K562 (cell line): ENCODE results near the gene TBCC. TPM values are rescaled to one million over a fixed set of nuclear protein-coding genes. Genes with fewer than 3 reads are reported as not detected.

ENCODE experiments used
- ATAC-seq: fragments of 200-7000 bp; cut with Tn5 transposase; 3 replicates; pipeline ENCODE4 v1.9.1; 2020; ENCODE audit warnings: moderate library complexity
- BruUV-seq: library from RNA; stranded (reverse); fragments of 400-500 nt; replicated peaks from 2 replicates; lab custom pipeline; 2021; lab: Mats Ljungman, UMichigan
- CTCF ChIA-PET: fragments of 300-600 bp; formaldehyde crosslinking; extraction: SDS; loops from one replicate; lab custom pipeline; 2021; ENCODE audit warnings: low intra/inter-chr PET ratio; lab: Yijun Ruan, JAX
- POLR2A ChIA-PET: fragments of 300-600, 350-650 bp; sonication (Branson Sonifier 250); formaldehyde crosslinking; extraction: SDS; loops from one replicate; lab custom pipeline; 2021; ENCODE audit warnings: antibody characterized with exemption, inconsistent platforms; lab: Yijun Ruan, JAX
- DNase-seq, 4 experiments: peaks; one replicate each; pipeline versions ENCODE4 v3.0.0 to v3.0.0-alpha.2; 2011 to 2018; ENCODE audit warnings: low spot score in 3 of 4, mixed read lengths in 3 of 4; ENCODE audit errors: extremely low read depth in 1 of 4
- FAIRE-seq: peaks from 2 replicates; lab custom pipeline; 2011; peaks lifted over from hg19 to GRCh38; lab: Jason Lieb, UNC
- H2AFZ ChIP-seq: 2 replicates; pipeline ENCODE4 v1.6.0; 2011; ENCODE audit warnings: low read depth, low read length, control low read depth, inconsistent platforms
- H3K27ac ChIP-seq: fragments of 200-600 bp; 3 replicates; pipeline ENCODE4 v1.8.0; 2011; ENCODE audit warnings: low read depth, mild to moderate bottlenecking, control low read depth, inconsistent platforms, low read length, moderate library complexity, mixed read lengths; ENCODE audit errors: extremely low read depth
- H3K27me3 ChIP-seq, 2 experiments: fragments of 300-600 bp in 1 of 2; 2 replicates in 1 of 2; 3 replicates in 1 of 2; pipeline versions ENCODE4 v1.6.0 to v1.8.0; 2011; ENCODE audit warnings: inconsistent platforms in 2 of 2, low read length in 2 of 2, mild to moderate bottlenecking in 1 of 2, mixed read lengths in 1 of 2, moderate library complexity in 1 of 2; ENCODE audit not compliant: control insufficient read depth in 2 of 2, insufficient read depth in 2 of 2
- H3K36me3 ChIP-seq: fragments of 300-600 bp; 3 replicates; pipeline ENCODE4 v1.8.0; 2011; ENCODE audit warnings: mild to moderate bottlenecking, low read length, inconsistent platforms; ENCODE audit not compliant: control insufficient read depth, insufficient read depth
- H3K4me1 ChIP-seq, 2 experiments: fragments of 200-600 bp in 1 of 2; replicated peaks in 1 of 2; 2 replicates in 1 of 2; 3 replicates in 1 of 2; pipeline versions ENCODE4 v1.5.1 to v1.8.0; 2011; ENCODE audit warnings: inconsistent platforms in 2 of 2, low read length in 2 of 2, mild to moderate bottlenecking in 1 of 2, mixed read lengths in 1 of 2, moderate library complexity in 1 of 2; ENCODE audit not compliant: control insufficient read depth in 2 of 2, insufficient read depth in 2 of 2
- H3K4me2 ChIP-seq: 2 replicates; pipeline ENCODE4 v1.6.1; 2011; ENCODE audit warnings: low read length, control low read depth, inconsistent platforms, mixed read lengths; ENCODE audit not compliant: insufficient read depth
- H3K4me3 ChIP-seq: fragments of 200-600 bp; sonication (generic), shearing (Covaris generic); 2 replicates; pipeline ENCODE4 v1.5.1; 2016; ENCODE audit warnings: control low read depth, inconsistent platforms
- H3K79me2 ChIP-seq: fragments of 200-600 bp; 3 replicates; pipeline ENCODE4 v1.8.0; 2011; ENCODE audit warnings: low read length, inconsistent platforms; ENCODE audit not compliant: control insufficient read depth, insufficient read depth
- H3K9ac ChIP-seq, 2 experiments: 2 replicates each; pipeline versions ENCODE4 v1.6.0 to v1.6.1; 2011; ENCODE audit warnings: low read depth in 2 of 2, low read length in 2 of 2, control low read depth in 1 of 2, inconsistent platforms in 1 of 2, mild to moderate bottlenecking in 1 of 2, mixed read lengths in 1 of 2; ENCODE audit not compliant: insufficient read depth in 1 of 2
- H3K9me1 ChIP-seq: one replicate; pipeline ENCODE4 v1.6.0; 2011; ENCODE audit warnings: inconsistent platforms, mild to moderate bottlenecking, low read length, moderate library complexity; ENCODE audit not compliant: control insufficient read depth, insufficient read depth
- H3K9me3 ChIP-seq: replicated peaks from 2 replicates; pipeline ENCODE4 v1.5.1; 2011; ENCODE audit warnings: low read depth, low read length, inconsistent platforms; ENCODE audit not compliant: control insufficient read depth, insufficient read depth
- H4K20me1 ChIP-seq: replicated peaks from 2 replicates; pipeline ENCODE4 v1.6.1; 2011; ENCODE audit warnings: low read length, inconsistent platforms, mixed read lengths; ENCODE audit not compliant: control insufficient read depth, insufficient read depth
- DACH1 ChIP-seq: fragments of 450-650 bp; IDR thresholded peaks from 2 replicates; pipeline ENCODE4 v1.6.1; 2018; ENCODE audit not compliant: partially characterized antibody
- ESRRA ChIP-seq: fragments of 450-650 bp; IDR thresholded peaks from 2 replicates; pipeline ENCODE4 v1.6.1; 2014; ENCODE audit warnings: low read depth, mild to moderate bottlenecking, moderate library complexity, borderline replicate concordance
- FOXA3 ChIP-seq, 2 experiments: fragments of 450-650 bp in 1 of 2; sonication (generic) in 1 of 2; formaldehyde crosslinking; IDR thresholded peaks in 1 of 2; conservative IDR thresholded peaks in 1 of 2; 2 replicates each; pipeline versions ENCODE4 v1.4.0 to v1.8.0; 2020 to 2022; ENCODE audit warnings: mild to moderate bottlenecking in 2 of 2, missing genetic modification reagents in 1 of 2
- FOXP1 ChIP-seq: sonication (generic); formaldehyde crosslinking; IDR thresholded peaks from 2 replicates; pipeline ENCODE4 v1.8.0; 2022; ENCODE audit warnings: mild to moderate bottlenecking, missing genetic modification reagents
- GTF2A2 ChIP-seq: IDR thresholded peaks from 2 replicates; pipeline ENCODE4 v1.6.1; 2016; ENCODE audit warnings: mild to moderate bottlenecking, missing genetic modification characterization, missing compliant biosample characterization
- JUND ChIP-seq, 2 experiments: IDR thresholded peaks; 2 replicates in 1 of 2; 3 replicates in 1 of 2; pipeline ENCODE4 v1.6.1; 2011; ENCODE audit warnings: borderline replicate concordance in 2 of 2, low read depth in 2 of 2, low read length in 2 of 2, improper control_type of control experiment in 1 of 2, missing biosample characterization in 1 of 2, missing genetic modification characterization in 1 of 2, missing genetic modification reagents in 1 of 2
- PTTG1 ChIP-seq: fragments of 450-650 bp; IDR thresholded peaks from 2 replicates; pipeline ENCODE4 v1.6.1; 2016; ENCODE audit warnings: low read depth, mild to moderate bottlenecking, missing genetic modification characterization, missing compliant biosample characterization
- SMARCC2 ChIP-seq: fragments of 450-650 bp; IDR thresholded peaks from 2 replicates; pipeline ENCODE4 v1.6.1; 2017; ENCODE audit warnings: antibody characterized with exemption, moderate library complexity, mild to moderate bottlenecking, low read depth
- ZBED1 ChIP-seq: IDR thresholded peaks from 2 replicates; pipeline ENCODE4 v1.6.1; 2014
- ZHX1 ChIP-seq: fragments of 150-350 bp; conservative IDR thresholded peaks from 2 replicates; pipeline ENCODE4 v1.6.1; 2014; ENCODE audit warnings: low read length
- ZKSCAN1 ChIP-seq: fragments of 150-350 bp; IDR thresholded peaks from 2 replicates; pipeline ENCODE4 v1.6.1; 2016; ENCODE audit warnings: low read depth, low read length
- ZKSCAN8 ChIP-seq: fragments of 200-800 bp; sonication (Bioruptor generic); IDR thresholded peaks from 2 replicates; pipeline ENCODE4 v1.6.1; 2016; ENCODE audit warnings: missing genetic modification characterization, missing compliant biosample characterization
- WGBS: fragments of 100-300 bp; shearing (Covaris generic); methylation state at CpG from one replicate; pipeline ENCODE4 v1.1.6; 2016; ENCODE audit warnings: low coverage, mixed read lengths; ENCODE audit not compliant: insufficient coverage; ENCODE audit errors: missing lambda C conversion rate; 5-methylcytosine and 5-hydroxymethylcytosine counted together
- in situ Hi-C: fragments of 300-500 bp; cut with MboI; formaldehyde crosslinking; loops from 4 replicates; pipeline ENCODE4 v1.15.0; 2018; ENCODE audit warnings: inconsistent platforms, mixed read lengths
- intact Hi-C: fragments of 100-400 bp; cut with micrococcal nuclease; formaldehyde crosslinking; loops from 2 replicates; pipeline ENCODE4 v1.14.2; 2022
- polyA plus RNA-seq, 8 experiments: library from polyadenylated mRNA; depleted of rRNA in 4 of 8; stranded (reverse) in 5 of 8; unstranded in 3 of 8; fragments of >200 nt; fragmentation: Nextera tagmentation in 2 of 8; fragmentation: Illumina TruSeq in 1 of 8; extraction: Ambion mirVana in 2 of 8; extraction: Trizol in 1 of 8; gene quantifications; 2 replicates each; pipeline versions ENCODE4 v1.2.1 to v1.2.3, GENCODE V29; 2011 to 2014; ENCODE audit warnings: inconsistent platforms in 1 of 8, missing spikeins in 1 of 8
- total RNA-seq, 7 experiments: library from RNA; depleted of rRNA in 6 of 7; stranded (reverse); fragments of >200 nt in 6 of 7; fragmentation: Illumina TruSeq in 2 of 7; extraction: Trizol in 2 of 7; gene quantifications; 2 replicates each; pipeline versions ENCODE4 v1.2.1 to v1.2.3, GENCODE V29; 2011 to 2021; ENCODE audit warnings: low replicate concordance in 1 of 7

TBCC gene
- total and polyA plus RNA-seq, 9 of the 15 experiments (the other 6 are each of a cell fraction or from before 2014, with no cell fraction given): 2.8 to 34.1 (median 23.3) TPM

- TF ChIP-seq FOXP1 (CRISPR knock-in tag): no peak
- no peak for TF ChIP-seq GTF2A2
- no peak for TF ChIP-seq DACH1
- no peak for TF ChIP-seq ZKSCAN1
- TF ChIP-seq PTTG1 (tag): no peak
- no peak for TF ChIP-seq ZHX1
- TF ChIP-seq ZBED1: no peak
- no peak for TF ChIP-seq JUND (IDR thresholded peaks at IDR 0.05; ENCODE audit: borderline replicate concordance, low read depth, low read length)
- no peak for TF ChIP-seq JUND (tag; IDR thresholded peaks at IDR 0.05; ENCODE audit: borderline replicate concordance, low read depth, low read length)
- no peak for TF ChIP-seq SMARCC2
These were observed 23.4 kb downstream of the TBCC start, which contains the start of gene PRPH2 (continued) for GRCh38 chr6:42722497-42722896.

- intact Hi-C loops (loop anchor here (10.0 kb wide), 1 partner anchor 456 kb away; no protein-coding TSS in a partner anchor), in situ Hi-C loops (no loop called here)
- peak; percentile 58 for ATAC-seq
- 3% methylated on average over 8 of the region's 8 CpGs for WGBS
- TF ChIP-seq ZKSCAN8 (CRISPR knock-in tag) (peak; percentile 94), ESRRA (no peak), FOXA3 (CRISPR knock-in tag; conservative IDR thresholded peaks at IDR 0.05 in 1 of 2, IDR thresholded peaks at IDR 0.05 in 1 of 2) (peak; percentile 69 to 95)
- Histone ChIP-seq H3K9ac (no peak overlapping the region), H2AFZ (no peak overlapping the region), H3K27me3 (peaks cover 24 to 37% of the 10 kb centered on the region in 2 experiments), H3K36me3 (no peaks in the 10 kb centered on the region), H3K4me3 (no peak overlapping the region), H3K4me2 (no peak overlapping the region), H3K9me1 (peaks cover 6% of the 10 kb centered on the region), H3K4me1 (no peaks in the 10 kb centered on the region; a peak in 1 of 5 replicates), H3K9me3 (no peaks in the 10 kb centered on the region), H3K27ac (no peak overlapping the region), H3K79me2 (no peaks in the 10 kb centered on the region), H4K20me1 (no peaks in the 10 kb centered on the region)
- FAIRE-seq: no peak
- ChIA-PET CTCF (no interaction called here), POLR2A (interaction anchor here (1.2 to 1.5 kb wide), 2 partner anchors 14 to 159 kb away, joined by 3 to 4 read pairs; partner anchors contain the start of gene RPL7L1)
- BruUV-seq: no TSS peak
- no peak for DNase-seq
These were observed 25.2 kb downstream of the TBCC start for GRCh38 chr6:42720739-42721138.
